ENCODE measurements around the gene ZNF511.

DNA sequence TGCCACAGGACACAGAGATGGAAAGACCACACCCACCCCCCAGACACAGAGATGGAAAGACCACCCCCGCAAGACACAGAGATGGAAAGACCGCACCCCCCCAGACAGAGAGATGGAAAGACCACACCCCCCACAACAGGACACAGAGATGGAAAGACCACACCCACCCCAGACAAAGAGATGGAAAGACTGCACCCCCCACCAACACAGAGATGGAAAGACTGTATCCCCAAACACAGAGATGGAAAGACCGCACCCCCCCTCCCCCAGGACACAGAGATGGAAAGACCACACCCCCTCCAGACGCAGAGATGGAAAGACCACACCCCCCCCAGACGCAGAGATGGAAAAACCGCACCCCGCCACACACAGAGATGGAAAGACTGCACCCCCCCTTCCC lies 8.0 kb downstream of the ZNF511 start:
- no peak for TF ChIP-seq RCOR1 (IDR thresholded peaks at IDR 0.05; ENCODE audit: insufficient replicate concordance, low read length)
- TF ChIP-seq, protein P1, sequence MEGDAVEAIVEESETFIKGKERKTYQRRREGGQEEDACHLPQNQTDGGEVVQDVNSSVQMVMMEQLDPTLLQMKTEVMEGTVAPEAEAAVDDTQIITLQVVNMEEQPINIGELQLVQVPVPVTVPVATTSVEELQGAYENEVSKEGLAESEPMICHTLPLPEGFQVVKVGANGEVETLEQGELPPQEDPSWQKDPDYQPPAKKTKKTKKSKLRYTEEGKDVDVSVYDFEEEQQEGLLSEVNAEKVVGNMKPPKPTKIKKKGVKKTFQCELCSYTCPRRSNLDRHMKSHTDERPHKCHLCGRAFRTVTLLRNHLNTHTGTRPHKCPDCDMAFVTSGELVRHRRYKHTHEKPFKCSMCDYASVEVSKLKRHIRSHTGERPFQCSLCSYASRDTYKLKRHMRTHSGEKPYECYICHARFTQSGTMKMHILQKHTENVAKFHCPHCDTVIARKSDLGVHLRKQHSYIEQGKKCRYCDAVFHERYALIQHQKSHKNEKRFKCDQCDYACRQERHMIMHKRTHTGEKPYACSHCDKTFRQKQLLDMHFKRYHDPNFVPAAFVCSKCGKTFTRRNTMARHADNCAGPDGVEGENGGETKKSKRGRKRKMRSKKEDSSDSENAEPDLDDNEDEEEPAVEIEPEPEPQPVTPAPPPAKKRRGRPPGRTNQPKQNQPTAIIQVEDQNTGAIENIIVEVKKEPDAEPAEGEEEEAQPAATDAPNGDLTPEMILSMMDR (conservative IDR thresholded peaks at IDR 0.05; ENCODE audit: low read depth, low read length) = no peak
- no peak for TF ChIP-seq NFE2L2 (IDR thresholded peaks at IDR 0.05; ENCODE audit: low read depth, low read length)
- TF ChIP-seq POLR2A (IDR thresholded peaks at IDR 0.05; ENCODE audit: low read depth, low read length) = no peak
- TF ChIP-seq CHD1 (IDR thresholded peaks at IDR 0.05; ENCODE audit: low read depth, low read length) = no peak
- no peak for TF ChIP-seq MAZ (IDR thresholded peaks at IDR 0.05; ENCODE audit: borderline replicate concordance, low read depth, low read length)
- no peak for TF ChIP-seq BHLHE40 (IDR thresholded peaks at IDR 0.05; ENCODE audit: low read depth, low read length)
- TF ChIP-seq RAD21 (IDR thresholded peaks at IDR 0.05; ENCODE audit: low read length) = no peak
- no peak for TF ChIP-seq RFX5 (IDR thresholded peaks at IDR 0.05; ENCODE audit: low read depth, low read length)
- no peak for TF ChIP-seq MXI1 (IDR thresholded peaks at IDR 0.05; ENCODE audit: borderline replicate concordance, low read depth, low read length)
- TF ChIP-seq CEBPB (IDR thresholded peaks at IDR 0.05; ENCODE audit: low read depth, low read length) = no peak
